GM23248 (cell line): ENCODE measurements around the gene LY6G6D.

ENCODE experiments used
- EZH2 ChIP-seq: fragments of 200-600 bp; sonication (generic); IDR thresholded peaks from 2 replicates; pipeline ENCODE4 v1.6.1; 2018; ENCODE audit warnings: antibody characterized with exemption, mild to moderate bottlenecking; ENCODE audit not compliant: insufficient read depth, poor library complexity, severe bottlenecking
- EZH2phosphoT487 ChIP-seq: fragments of 200-600 bp; sonication (generic); IDR thresholded peaks from 2 replicates; pipeline ENCODE4 v1.6.1; 2018; ENCODE audit warnings: antibody characterized with exemption, moderate library complexity, mild to moderate bottlenecking, low read depth; ENCODE audit not compliant: insufficient read depth

- TF ChIP-seq EZH2phosphoT487 (no peak), EZH2 (no peak)
These were observed 15.5 kb downstream of the LY6G6D start for GRCh38 chr6:31730631-31731086.
